NCI-H1694 (cell line): ENCODE measurements around the gene ELOA2.
"Not testable (repeated sequence)": the region's sequence is repeated elsewhere in the genome, so short reads cannot be mapped to it uniquely, and the experiment has no call there.

Experiments
- DNase-seq: peaks from one replicate; lab custom pipeline; 2025; lab: John Stamatoyannopoulos, UW

The ELOA2 gene

GRCh38 chr18:47022821-47023220 is 12.6 kb downstream of the ELOA2 start:
- not testable (repeated sequence) for DNase-seq

- not testable (repeated sequence) for DNase-seq
These were observed 14.7 kb downstream of the ELOA2 start for GRCh38 chr18:47020757-47021156.

GRCh38 chr18:47019870-47020269 is 15.6 kb downstream of the ELOA2 start:
- not testable (repeated sequence) for DNase-seq
